SH-SY5Y (cell line): ENCODE results near the gene JAM3.

Experiments
- GATA2 ChIP-seq: IDR thresholded peaks from 2 replicates; pipeline ENCODE4 v1.6.1; 2011; ENCODE audit warnings: mild to moderate bottlenecking, low read depth, low read length
- GATA3 ChIP-seq: IDR thresholded peaks from 2 replicates; pipeline ENCODE4 v1.6.1; 2011; ENCODE audit warnings: low read depth, mild to moderate bottlenecking, low read length, moderate library complexity

DNA sequence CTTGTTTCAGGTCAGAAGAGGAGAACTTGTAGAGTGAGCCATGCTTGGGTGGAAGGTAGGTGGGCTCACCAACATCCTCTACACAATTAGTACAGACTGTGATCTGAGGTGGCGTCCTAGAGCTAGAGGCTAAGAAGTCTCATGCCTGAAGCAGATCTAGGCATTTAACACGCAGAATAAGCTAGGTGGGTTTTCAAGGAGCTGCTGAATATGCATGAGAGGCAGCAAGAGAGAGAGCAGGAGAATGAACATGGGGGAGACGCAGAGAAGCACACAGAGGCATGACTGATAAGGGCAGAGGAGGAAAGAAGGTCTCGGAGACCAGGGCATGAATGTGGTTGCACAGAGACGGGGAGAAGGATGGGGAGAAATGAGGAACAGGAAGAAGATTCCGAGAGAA is 36.8 kb upstream of the JAM3 start:
- no peak for TF ChIP-seq GATA2
- TF ChIP-seq GATA3: no peak
